IMR-90 (cell line): ENCODE results near the gene S100A5. TPM values are rescaled to one million over a fixed set of nuclear protein-coding genes. Genes with fewer than 3 reads are reported as not detected.

ENCODE experiments used
- ATAC-seq: fragments of 200-7000 bp; cut with Tn5 transposase; 2 replicates; pipeline ENCODE4 v1.9.1; 2020; ENCODE audit warnings: low read depth, mild to moderate bottlenecking, moderate library complexity
- BruUV-seq: library from RNA; stranded (reverse); fragments of 400-500 nt; replicated peaks from 2 replicates; lab custom pipeline; 2021; lab: Mats Ljungman, UMichigan
- CTCF ChIA-PET: fragments of 300-600 bp; formaldehyde crosslinking; extraction: SDS; loops from one replicate; lab custom pipeline; 2021; ENCODE audit warnings: antibody characterized with exemption; lab: Yijun Ruan, JAX
- POLR2A ChIA-PET: fragments of 300-600 bp; sonication (Branson Sonifier 250); formaldehyde crosslinking; loops from one replicate; lab custom pipeline; 2022; ENCODE audit warnings: antibody characterized with exemption; ENCODE audit not compliant: unreplicated experiment; lab: Charles Lee
- DNase-seq: peaks from one replicate; pipeline ENCODE4 v3.0.0; 2013
- H2AFZ ChIP-seq: replicated peaks from 2 replicates; pipeline ENCODE3; 2013; ENCODE audit warnings: low read length, mild to moderate bottlenecking; ENCODE audit not compliant: poor library complexity
- H2AK5ac ChIP-seq: 2 replicates; pipeline ENCODE4 v1.6.1; 2013; ENCODE audit warnings: low read depth, low read length, inconsistent platforms
- H2AK9ac ChIP-seq: replicated peaks from 2 replicates; pipeline ENCODE3; 2013; ENCODE audit warnings: mild to moderate bottlenecking, low read depth, low read length, moderate library complexity; ENCODE audit not compliant: poor library complexity
- H2BK120ac ChIP-seq: 2 replicates; pipeline ENCODE4 v1.6.1; 2013; ENCODE audit warnings: low read depth, low read length, inconsistent platforms
- H2BK15ac ChIP-seq: 3 replicates; pipeline ENCODE4 v1.6.1; 2013; ENCODE audit warnings: low read depth, low read length, inconsistent platforms
- H2BK20ac ChIP-seq: 2 replicates; pipeline ENCODE4 v1.6.1; 2013; ENCODE audit warnings: low read depth, mild to moderate bottlenecking, inconsistent platforms, low read length, moderate library complexity
- H2BK5ac ChIP-seq: 2 replicates; pipeline ENCODE4 v1.6.1; 2013; ENCODE audit warnings: mild to moderate bottlenecking, low read depth, low read length, inconsistent platforms; ENCODE audit not compliant: poor library complexity, severe bottlenecking
- H3K14ac ChIP-seq: replicated peaks from 2 replicates; pipeline ENCODE4 v1.6.1; 2013; ENCODE audit warnings: low read depth, low read length, inconsistent platforms
- H3K18ac ChIP-seq: 2 replicates; pipeline ENCODE4 v1.6.1; 2013; ENCODE audit warnings: low read depth, low read length, control low read depth
- H3K23ac ChIP-seq: 2 replicates; pipeline ENCODE4 v1.6.1; 2013; ENCODE audit warnings: low read depth, low read length, inconsistent platforms
- H3K27ac ChIP-seq: 2 replicates; pipeline ENCODE4 v1.5.1; 2013; ENCODE audit warnings: mild to moderate bottlenecking, control low read depth, low read length; ENCODE audit not compliant: insufficient read depth
- H3K27me3 ChIP-seq: 2 replicates; pipeline ENCODE4 v1.6.1; 2013; ENCODE audit warnings: low read length; ENCODE audit not compliant: control insufficient read depth, insufficient read depth
- H3K36me3 ChIP-seq: 2 replicates; pipeline ENCODE4 v1.6.1; 2013; ENCODE audit warnings: low read length, mixed read lengths; ENCODE audit not compliant: control insufficient read depth, insufficient read depth
- H3K4ac ChIP-seq: 2 replicates; pipeline ENCODE4 v1.6.1; 2013; ENCODE audit warnings: low read depth, low read length, inconsistent platforms
- H3K4me1 ChIP-seq: 2 replicates; pipeline ENCODE4 v1.6.1; 2013; ENCODE audit warnings: low read length, mixed read lengths; ENCODE audit not compliant: control insufficient read depth, insufficient read depth
- H3K4me2 ChIP-seq: 2 replicates; pipeline ENCODE4 v1.6.1; 2013; ENCODE audit warnings: low read depth, mild to moderate bottlenecking, control low read depth, low read length, moderate library complexity
- H3K4me3 ChIP-seq: 2 replicates; pipeline ENCODE4 v1.5.1; 2013; ENCODE audit warnings: low read depth, mild to moderate bottlenecking, control low read depth, low read length, moderate library complexity; ENCODE audit not compliant: insufficient read depth
- H3K56ac ChIP-seq: 2 replicates; pipeline ENCODE4 v1.6.1; 2013; ENCODE audit warnings: low read length, inconsistent platforms; ENCODE audit not compliant: insufficient read depth; ENCODE audit errors: extremely low read depth
- H3K79me1 ChIP-seq, 2 experiments: 2 replicates each; pipeline ENCODE4 v1.6.1; 2013; ENCODE audit warnings: low read length in 2 of 2, inconsistent platforms in 1 of 2, low read depth in 1 of 2
- H3K9ac ChIP-seq: 2 replicates; pipeline ENCODE4 v1.6.1; 2013; ENCODE audit warnings: low read depth, low read length, control low read depth
- H3K9me1 ChIP-seq: 2 replicates; pipeline ENCODE4 v1.6.1; 2013; ENCODE audit warnings: low read length, inconsistent platforms; ENCODE audit not compliant: insufficient read depth
- H3K9me3 ChIP-seq: 2 replicates; pipeline ENCODE4 v1.6.1; 2013; ENCODE audit warnings: low read length; ENCODE audit not compliant: control insufficient read depth, insufficient read depth
- H4K20me1 ChIP-seq: 2 replicates; pipeline ENCODE4 v1.6.1; 2013; ENCODE audit warnings: low read length, inconsistent platforms; ENCODE audit not compliant: insufficient read depth
- H4K5ac ChIP-seq: 2 replicates; pipeline ENCODE4 v1.6.1; 2013; ENCODE audit warnings: mild to moderate bottlenecking, low read depth, low read length, control low read depth
- H4K8ac ChIP-seq, 2 experiments: 2 replicates each; pipeline ENCODE4 v1.6.1; 2013; ENCODE audit warnings: low read depth in 2 of 2, low read length in 2 of 2, control low read depth in 1 of 2, inconsistent platforms in 1 of 2
- H4K91ac ChIP-seq: 2 replicates; pipeline ENCODE4 v1.6.1; 2013; ENCODE audit warnings: low read depth, low read length, inconsistent platforms; ENCODE audit not compliant: insufficient read depth
- BHLHE40 ChIP-seq: fragments of 150-350 bp; IDR thresholded peaks from 2 replicates; pipeline ENCODE4 v1.6.1; 2016; ENCODE audit warnings: mild to moderate bottlenecking, low read depth, low read length
- CEBPB ChIP-seq: IDR thresholded peaks from 2 replicates; pipeline ENCODE4 v1.6.1; 2012; ENCODE audit warnings: low read depth, low read length, improper control_type of control experiment
- CHD1 ChIP-seq: IDR thresholded peaks from 2 replicates; pipeline ENCODE4 v1.6.1; 2012; ENCODE audit warnings: low read depth, low read length, improper control_type of control experiment
- CTCF ChIP-seq: conservative IDR thresholded peaks from 2 replicates; pipeline ENCODE4 v1.5.1; 2012; ENCODE audit warnings: mild to moderate bottlenecking, low read depth, low read length, improper control_type of control experiment
- FOS ChIP-seq: fragments of 150-350 bp; IDR thresholded peaks from 2 replicates; pipeline ENCODE4 v1.6.1; 2016; ENCODE audit warnings: low read depth, low read length
- MAZ ChIP-seq: IDR thresholded peaks from 2 replicates; pipeline ENCODE4 v1.6.1; 2012; ENCODE audit warnings: low read depth, mild to moderate bottlenecking, low read length, improper control_type of control experiment, moderate library complexity, borderline replicate concordance
- POLR2A ChIP-seq: IDR thresholded peaks from 2 replicates; pipeline ENCODE4 v1.6.1; 2012; ENCODE audit warnings: mild to moderate bottlenecking, low read depth, low read length
- RAD21 ChIP-seq: IDR thresholded peaks from 2 replicates; pipeline ENCODE4 v1.6.1; 2012; ENCODE audit warnings: low read length, improper control_type of control experiment
- RCOR1 ChIP-seq: IDR thresholded peaks from 2 replicates; pipeline ENCODE4 v1.6.1; 2012; ENCODE audit warnings: mild to moderate bottlenecking, low read length, improper control_type of control experiment; ENCODE audit not compliant: insufficient replicate concordance
- RFX5 ChIP-seq: IDR thresholded peaks from 2 replicates; pipeline ENCODE4 v1.8.0; 2012; ENCODE audit warnings: low read depth, mild to moderate bottlenecking, low read length, moderate library complexity
- SMC3 ChIP-seq: fragments of 150-350 bp; IDR thresholded peaks from 2 replicates; pipeline ENCODE4 v1.6.1; 2016; ENCODE audit warnings: low read depth, mild to moderate bottlenecking, antibody characterized with exemption, low read length, moderate library complexity
- USF2 ChIP-seq: fragments of 150-350 bp; IDR thresholded peaks from 2 replicates; pipeline ENCODE4 v1.6.1; 2017; ENCODE audit warnings: mild to moderate bottlenecking, antibody characterized with exemption, low read length, low read depth
- WGBS, 2 experiments: methylation state at CpG; one replicate each; pipeline versions ENCODE4 v1.1.5 to v1.1.7; 2013; ENCODE audit warnings: missing lambda C conversion rate in 2 of 2; ENCODE audit not compliant: insufficient read length in 1 of 2; ENCODE audit errors: extremely low coverage in 2 of 2; 5-methylcytosine and 5-hydroxymethylcytosine counted together
- dilution Hi-C: fragments of 300-500 bp; cut with HindIII; formaldehyde crosslinking; loops from one replicate; pipeline ENCODE4 v1.14.3; 2018; ENCODE audit warnings: low sequenced_read_pairs; ENCODE audit not compliant: unreplicated experiment
- in situ Hi-C: fragments of 300-500 bp; cut with MboI; formaldehyde crosslinking; loops from 3 replicates; pipeline ENCODE4 v1.14.3; 2019; ENCODE audit warnings: low sequenced_read_pairs, inconsistent platforms, mixed read lengths
- intact Hi-C: fragments of 100-400 bp; cut with micrococcal nuclease; formaldehyde crosslinking; loops from 2 replicates; pipeline ENCODE4 v1.10.0; 2022
- polyA plus RNA-seq, 3 experiments: library from polyadenylated mRNA; depleted of rRNA; stranded (reverse); fragments of >200 nt; gene quantifications; 2 replicates each; pipeline ENCODE4 v1.2.3, GENCODE V29; 2012; ENCODE audit warnings: low replicate concordance in 1 of 3
- total RNA-seq: library from RNA; depleted of rRNA; stranded (reverse); fragments of >200 nt; gene quantifications from 2 replicates; pipeline ENCODE4 v1.2.3, GENCODE V29; 2012

S100A5 gene
- total and polyA plus RNA-seq, 2 of the 4 experiments (the other 2 are of a cell fraction), result 0.27 TPM; not detected in 1

GRCh38 chr1:153532769-153533599 is 7.8 kb downstream of the S100A5 start:
- peak overlapping the region; percentile 90 for H3K4me2 ChIP-seq
- BruUV-seq, result no TSS peak
- POLR2A ChIA-PET, result interaction anchor here (0.8 to 3.9 kb wide), 6 partner anchors 12 to 94 kb away, joined by 3 to 34 read pairs (median 4); partner anchors contain the start of genes S100A13 and S100A2
- peak overlapping the region; percentile 87 for H2AK9ac ChIP-seq
- peak overlapping the region; percentile 8 for H3K4me3 ChIP-seq
- H3K23ac ChIP-seq, result peak overlapping the region; percentile 96
- H3K4ac ChIP-seq, result peak overlapping the region; percentile 94
- H3K9me3 ChIP-seq, result no peaks in the 10 kb centered on the region
- H2AFZ ChIP-seq, result peak overlapping the region; percentile 69
- 20% methylated on average over 4 of the region's 34 CpGs; no CpG with 5 or more reads in 1 of the 2 experiments for WGBS, 2 experiments
- peak overlapping the region; percentile 86 for H3K56ac ChIP-seq
- H3K27me3 ChIP-seq, result no peaks in the 10 kb centered on the region
- peak overlapping the region; percentile 62 for H4K5ac ChIP-seq
- H2BK5ac ChIP-seq, result peak overlapping the region; percentile 96
- peaks cover 11% of the 10 kb centered on the region for H3K36me3 ChIP-seq
- ATAC-seq, result peak; percentile 49
- peak; percentile 84 for DNase-seq
- peak overlapping the region; percentile 76 to 81 for H4K8ac ChIP-seq
- peak overlapping the region; percentile 91 for H3K27ac ChIP-seq
- dilution Hi-C loops, result no loop called here
- H4K20me1 ChIP-seq, result peaks cover 18% of the 10 kb centered on the region
- peak overlapping the region; percentile 80 for H4K91ac ChIP-seq
- peak overlapping the region; percentile 97 for H3K9ac ChIP-seq
- in situ Hi-C loops, result loop anchor here (5.0 to 25.0 kb wide), 2 partner anchors 34 to 429 kb away; partner anchors contain the start of genes CREB3L4, CRTC2, S100A2 and SLC39A1
- H3K9me1 ChIP-seq, result peaks cover 20% of the 10 kb centered on the region
- peaks cover 5 to 57% of the 10 kb centered on the region in 2 experiments; a peak in 3 of 4 replicates for H3K79me1 ChIP-seq
- intact Hi-C loops, result loop anchor here (1.0 to 5.0 kb wide), 5 partner anchors 22 to 181 kb away; partner anchors contain the start of genes ILF2, S100A1 and S100A13
- peak overlapping the region; percentile 97 for H3K14ac ChIP-seq
- peak overlapping the region; percentile 81 for H2AK5ac ChIP-seq
- H2BK120ac ChIP-seq, result peak overlapping the region; percentile 58
- 0 out of 3 replicates have a peak overlapping the region, but pooled peaks have one; percentile 2 for H2BK15ac ChIP-seq
- CTCF ChIA-PET, result interaction anchor here (0.7 to 2.8 kb wide), 15 partner anchors 8 to 149 kb away, joined by 3 to 19 read pairs (median 4); partner anchors contain the start of genes CHTOP, S100A16 and S100A5
- H2BK20ac ChIP-seq, result peak overlapping the region; percentile 18; the same call in 1 of the 2 replicates
- peak overlapping the region; percentile 43 for H3K18ac ChIP-seq
- peaks cover 25% of the 10 kb centered on the region for H3K4me1 ChIP-seq
- TF ChIP-seq CHD1, result no peak
- TF ChIP-seq CTCF, result peak; percentile 94
- no peak for TF ChIP-seq CEBPB
- TF ChIP-seq POLR2A, result peak; percentile 51
- no peak for TF ChIP-seq USF2
- peak; percentile 87 for TF ChIP-seq RAD21
- peak; percentile 89; the same call in 1 of the 2 replicates for TF ChIP-seq MAZ
- no peak for TF ChIP-seq RFX5
- TF ChIP-seq FOS, result no peak
- TF ChIP-seq SMC3, result peak; percentile 91
- TF ChIP-seq BHLHE40, result no peak
- no peak for TF ChIP-seq RCOR1
